Fibroblast of lung (primary cell): ENCODE results near the gene XRCC1. TPM values are rescaled to one million over a fixed set of nuclear protein-coding genes. Genes with fewer than 3 reads are reported as not detected.

ENCODE experiments used
- DNase-seq, 2 donors: peaks; one replicate each; pipeline versions ENCODE4 v3.0.0 to v3.0.0-alpha.2; 2010; ENCODE audit warnings: low read depth in 2 of 2
- H2AFZ ChIP-seq: 2 replicates; pipeline ENCODE4 v1.5.1; 2012; ENCODE audit warnings: low read length, control low read depth, inconsistent platforms
- H3K27ac ChIP-seq: 2 replicates; pipeline ENCODE4 v1.5.1; 2011; ENCODE audit warnings: low read length, control low read depth; ENCODE audit not compliant: insufficient read depth
- H3K27me3 ChIP-seq: 2 replicates; pipeline ENCODE4 v1.5.1; 2011; ENCODE audit warnings: mild to moderate bottlenecking, low read length; ENCODE audit not compliant: control insufficient read depth, insufficient read depth
- H3K36me3 ChIP-seq: 2 replicates; pipeline ENCODE4 v1.5.1; 2011; ENCODE audit warnings: low read length; ENCODE audit not compliant: control insufficient read depth, insufficient read depth
- H3K4me1 ChIP-seq: 2 replicates; pipeline ENCODE4 v1.5.1; 2011; ENCODE audit warnings: low read length; ENCODE audit not compliant: control insufficient read depth, insufficient read depth; ENCODE audit errors: extremely low read depth
- H3K4me2 ChIP-seq: 2 replicates; pipeline ENCODE4 v1.5.1; 2011; ENCODE audit warnings: low read length, control low read depth; ENCODE audit not compliant: insufficient read depth; ENCODE audit errors: extremely low read depth
- H3K4me3 ChIP-seq, 4 experiments: fragments of 200-600 bp in 1 of 4; sonication (generic) in 1 of 4; replicated peaks in 1 of 4; 2 replicates each; pipeline ENCODE4 v1.5.1; 2011 to 2016; ENCODE audit warnings: low read length in 4 of 4, low read depth in 3 of 4, mild to moderate bottlenecking in 3 of 4, control low read depth in 2 of 4, inconsistent platforms in 1 of 4, mixed read lengths in 1 of 4; ENCODE audit not compliant: insufficient read depth in 1 of 4; ENCODE audit errors: control extremely low read depth in 1 of 4
- H3K79me2 ChIP-seq: 2 replicates; pipeline ENCODE4 v1.5.1; 2012; ENCODE audit warnings: mild to moderate bottlenecking, low read length, inconsistent platforms; ENCODE audit not compliant: control insufficient read depth, insufficient read depth
- H3K9ac ChIP-seq: 2 replicates; pipeline ENCODE4 v1.5.1; 2011; ENCODE audit warnings: mild to moderate bottlenecking, low read length, control low read depth; ENCODE audit not compliant: insufficient read depth
- H3K9me3 ChIP-seq: 2 replicates; pipeline ENCODE4 v1.5.1; 2012; ENCODE audit warnings: low read depth, low read length; ENCODE audit not compliant: control insufficient read depth, insufficient read depth
- H4K20me1 ChIP-seq: 2 replicates; pipeline ENCODE4 v1.5.1; 2011; ENCODE audit warnings: low read length; ENCODE audit not compliant: control insufficient read depth, insufficient read depth; ENCODE audit errors: extremely low read depth
- CTCF ChIP-seq, 2 donors: IDR thresholded peaks in 1 of 2; conservative IDR thresholded peaks in 1 of 2; 1 replicate in 1 of 2; 2 replicates in 1 of 2; pipeline ENCODE4 v1.5.1; 2011 to 2012; ENCODE audit warnings: low read length in 2 of 2, control low read depth in 1 of 2, inconsistent platforms in 1 of 2, low read depth in 1 of 2, mild to moderate bottlenecking in 1 of 2
- EZH2 ChIP-seq: IDR thresholded peaks from 2 replicates; pipeline ENCODE4 v1.5.1; 2012; ENCODE audit warnings: low read length, control low read depth, mild to moderate bottlenecking; ENCODE audit errors: missing control alignments
- polyA plus RNA-seq, 2 donors: library from polyadenylated mRNA; depleted of rRNA in 1 of 2; stranded (reverse) in 1 of 2; unstranded in 1 of 2; fragments of >200 nt; gene quantifications; 2 replicates each; pipeline ENCODE4 v1.2.1, GENCODE V29; 2011 to 2012; ENCODE audit warnings: missing spikeins in 1 of 2
- total RNA-seq: library from RNA; depleted of rRNA; stranded (reverse); fragments of >200 nt; gene quantifications from 2 replicates; pipeline ENCODE4 v1.2.1, GENCODE V29; 2014

XRCC1 gene
- total and polyA plus RNA-seq, 2 donors (not counting 1 experiment from before 2014, with no cell fraction given), result 8.6 to 14.5 TPM

GRCh38 chr19:43533546-43534304 lies 41.6 kb downstream of the XRCC1 start:
- Histone ChIP-seq H3K27me3 (no peaks in the 10 kb centered on the region), H3K9ac (peak overlapping the region; percentile 27), H3K36me3 (no peaks in the 10 kb centered on the region), H3K4me1 (peaks cover 6% of the 10 kb centered on the region), H3K4me3 (peak overlapping the region; percentile 43 to 82 (median 68)), H3K4me2 (peak overlapping the region; percentile 89), H4K20me1 (no peaks in the 10 kb centered on the region), H3K27ac (peak overlapping the region; percentile 79), H3K79me2 (no peaks in the 10 kb centered on the region), H3K9me3 (no peaks in the 10 kb centered on the region), H2AFZ (peak overlapping the region; percentile 73)
- TF ChIP-seq EZH2 (no peak), CTCF (conservative IDR thresholded peaks at IDR 0.05 in 1 of 2, IDR thresholded peaks at IDR 0.05 in 1 of 2; ENCODE audit: low read depth in 1 of 2, low read length in 2 of 2) (no peak)
- DNase-seq, result peak; percentile 100

- DNase-seq, result peak; percentile 97
- H3K27ac ChIP-seq, result peak within 1 kb of the TSS; percentile 79
- no peaks in the 10 kb centered on the region for H3K9me3 ChIP-seq
- H2AFZ ChIP-seq, result peak within 1 kb of the TSS; percentile 85
- no peaks in the 10 kb centered on the region for H3K36me3 ChIP-seq
- H3K79me2 ChIP-seq, result no peaks in the 10 kb centered on the region
- H3K4me1 ChIP-seq, result peaks cover 6% of the 10 kb centered on the region
- no peaks in the 10 kb centered on the region for H4K20me1 ChIP-seq
- peak within 1 kb of the TSS; percentile 27 for H3K9ac ChIP-seq
- H3K4me2 ChIP-seq, result peak within 1 kb of the TSS; percentile 89
- no peaks in the 10 kb centered on the region for H3K27me3 ChIP-seq
- TF ChIP-seq EZH2 (no peak), CTCF (conservative IDR thresholded peaks at IDR 0.05 in 1 of 2, IDR thresholded peaks at IDR 0.05 in 1 of 2; ENCODE audit: low read depth in 1 of 2, low read length in 2 of 2) (no peak)
- H3K4me3 ChIP-seq, result peak within 1 kb of the TSS; percentile 43 to 82 (median 68)
Observed at GRCh38 chr19:43532962-43533545, 42.3 kb downstream of the XRCC1 start, which contains the start of gene ZNF575. TSS of gene ZNF575 (plus strand) at chr19:43533188. CDS start at chr19:43534423, 1,235 bp downstream.

- Histone ChIP-seq H3K27me3 (no peaks in the 10 kb centered on the region), H3K27ac (peak overlapping the region; percentile 46), H4K20me1 (no peaks in the 10 kb centered on the region), H3K4me1 (peaks cover 6% of the 10 kb centered on the region), H3K9me3 (no peaks in the 10 kb centered on the region), H3K79me2 (no peaks in the 10 kb centered on the region), H2AFZ (peak overlapping the region; percentile 85), H3K36me3 (no peaks in the 10 kb centered on the region), H3K4me2 (peak overlapping the region; percentile 89), H3K9ac (peak overlapping the region; percentile 27), H3K4me3 (peak overlapping the region; percentile 20 to 74 (median 64))
- TF ChIP-seq EZH2 (no peak), CTCF (conservative IDR thresholded peaks at IDR 0.05 in 1 of 2, IDR thresholded peaks at IDR 0.05 in 1 of 2; ENCODE audit: low read depth in 1 of 2, low read length in 2 of 2) (no peak)
- DNase-seq, result no peak
Observed at GRCh38 chr19:43532571-43532961, 42.8 kb downstream of the XRCC1 start.
